Stimulated activated CD8-positive, alpha-beta memory T cell treated with anti-CD3 and anti-CD28 coated beads, Interleukin-15, amount 100 ng/mL, for 24 hours (primary cell): Measurements from ENCODE around the gene S100A6.

Experiments
- DNase-seq: peaks from one replicate; pipeline ENCODE4 v3.0.0-alpha.2; 2020; ENCODE audit warnings: low read depth

Gene S100A6

GRCh38 chr1:153545067-153546055, 9.6 kb upstream of the S100A6 start, which contains the start of gene S100A4:
Gene S100A4, minus strand, starts transcription at chr1:153545806. Its CDS starts 1,012 bp downstream, at chr1:153544794.
- peak; percentile 62 for DNase-seq

GRCh38 chr1:153544453-153545066, 8.8 kb upstream of the S100A6 start:
- DNase-seq, result no peak

- no peak for DNase-seq
Observed at GRCh38 chr1:153543736-153544135, 7.9 kb upstream of the S100A6 start.

- DNase-seq, result no peak
Observed at GRCh38 chr1:153542956-153543711, 7.3 kb upstream of the S100A6 start.

GRCh38 chr1:153541641-153542590, 6.1 kb upstream of the S100A6 start:
- no peak for DNase-seq

GRCh38 chr1:153540394-153541361, 4.9 kb upstream of the S100A6 start, which contains the start of gene S100A5:
Gene S100A5, minus strand, starts transcription at chr1:153540934. Its CDS starts 743 bp downstream, at chr1:153540191.
- no peak for DNase-seq

- no peak for DNase-seq
Observed at GRCh38 chr1:153539395-153540093, 3.8 kb upstream of the S100A6 start.

GRCh38 chr1:153538315-153538821, 2.6 kb upstream of the S100A6 start:
- no peak for DNase-seq

GRCh38 chr1:153537376-153537730, 1.6 kb upstream of the S100A6 start:
- no peak for DNase-seq

GRCh38 chr1:153536671-153537375, 1.0 kb upstream of the S100A6 start:
- no peak for DNase-seq

- peak; percentile 60 for DNase-seq
Observed at GRCh38 chr1:153536012-153536670, 350 bp upstream of the S100A6 start.

GRCh38 chr1:153534925-153535241, 908 bp downstream of the S100A6 start:
- no peak for DNase-seq

GRCh38 chr1:153534226-153534924, 1.4 kb downstream of the S100A6 start:
- no peak for DNase-seq

- DNase-seq, result no peak
Observed at GRCh38 chr1:153533689-153534201, 2.0 kb downstream of the S100A6 start.

GRCh38 chr1:153532769-153533599, 2.8 kb downstream of the S100A6 start:
- peak; percentile 52 for DNase-seq

GRCh38 chr1:153532181-153532580, 3.6 kb downstream of the S100A6 start:
- no peak for DNase-seq
